GM23338 (cell line): ENCODE results near the gene POLD4. TPM values are rescaled to one million over a fixed set of nuclear protein-coding genes. Genes with fewer than 3 reads are reported as not detected.

Experiments
- ATAC-seq: fragments of 200-7000 bp; cut with Tn5 transposase; 3 replicates; pipeline ENCODE4 v1.9.1; 2020
- DNase-seq: peaks from one replicate; pipeline ENCODE4 v3.0.0-alpha.2; 2015; ENCODE audit warnings: low spot score
- H2AFZ ChIP-seq: fragments of 200-600 bp; sonication (generic); 2 replicates; pipeline ENCODE4 v1.8.0; 2016; ENCODE audit warnings: antibody characterized with exemption, mild to moderate bottlenecking, moderate library complexity
- H3F3A ChIP-seq: fragments of 200-600 bp; sonication (generic); replicated peaks from 2 replicates; pipeline ENCODE4 v1.8.0; 2017; ENCODE audit warnings: antibody characterized with exemption, mixed run types, low read depth
- H3K27ac ChIP-seq: fragments of 200-600 bp; sonication (generic); 2 replicates; pipeline ENCODE4 v1.6.1; 2016; ENCODE audit warnings: low read depth
- H3K27me3 ChIP-seq: fragments of 200-600 bp; sonication (generic); 2 replicates; pipeline ENCODE4 v1.8.0; 2016; ENCODE audit warnings: mild to moderate bottlenecking, mixed run types, moderate library complexity; ENCODE audit not compliant: insufficient read depth
- H3K36me3 ChIP-seq: fragments of 200-600 bp; sonication (generic); 2 replicates; pipeline ENCODE4 v1.8.0; 2016; ENCODE audit warnings: mild to moderate bottlenecking; ENCODE audit not compliant: insufficient read depth
- H3K4me1 ChIP-seq: fragments of 200-600 bp; sonication (generic); 2 replicates; pipeline ENCODE4 v1.8.0; 2016; ENCODE audit warnings: mild to moderate bottlenecking, moderate library complexity; ENCODE audit not compliant: insufficient read depth
- H3K4me2 ChIP-seq: fragments of 200-600 bp; sonication (generic); 2 replicates; pipeline ENCODE4 v1.7.1; 2017; ENCODE audit warnings: mixed run types
- H3K4me3 ChIP-seq: fragments of 200-600 bp; sonication (generic); 2 replicates; pipeline ENCODE4 v1.6.1; 2016; ENCODE audit warnings: mixed run types
- H3K79me2 ChIP-seq: fragments of 200-600 bp; sonication (generic); replicated peaks from 2 replicates; pipeline ENCODE4 v1.8.0; 2017; ENCODE audit warnings: mild to moderate bottlenecking; ENCODE audit not compliant: insufficient read depth
- H3K9me2 ChIP-seq: fragments of 200-600 bp; sonication (generic); 2 replicates; pipeline ENCODE4 v1.8.0; 2017; ENCODE audit not compliant: insufficient read depth
- H4K20me1 ChIP-seq: fragments of 200-600 bp; sonication (generic); replicated peaks from 2 replicates; pipeline ENCODE4 v1.8.0; 2017; ENCODE audit warnings: mild to moderate bottlenecking; ENCODE audit not compliant: insufficient read depth
- H3K27ac Mint-ChIP-seq: 2 replicates; pipeline ENCODE4 v1.8.0; 2020; ENCODE audit warnings: inconsistent platforms, mild to moderate bottlenecking, moderate library complexity, mixed read lengths
- H3K27me3 Mint-ChIP-seq: 3 replicates; pipeline ENCODE4 v1.8.0; 2022; ENCODE audit warnings: low read depth, mild to moderate bottlenecking, moderate library complexity, mixed read lengths, inconsistent platforms; ENCODE audit not compliant: insufficient read depth, poor library complexity
- H3K36me3 Mint-ChIP-seq: 3 replicates; pipeline ENCODE4 v1.8.0; 2021; ENCODE audit warnings: low read depth, mild to moderate bottlenecking, inconsistent platforms, moderate library complexity, mixed read lengths
- H3K4me1 Mint-ChIP-seq: 3 replicates; pipeline ENCODE4 v1.8.0; 2020; ENCODE audit warnings: mild to moderate bottlenecking, inconsistent platforms, mixed read lengths
- H3K4me3 Mint-ChIP-seq: 3 replicates; pipeline ENCODE4 v1.8.0; 2021; ENCODE audit warnings: moderate library complexity, mild to moderate bottlenecking, inconsistent platforms, mixed read lengths
- H3K9me3 Mint-ChIP-seq: 3 replicates; pipeline ENCODE4 v1.8.0; 2020; ENCODE audit warnings: moderate library complexity, mild to moderate bottlenecking, inconsistent platforms, mixed read lengths
- CREB1 ChIP-seq: fragments of 250-450 bp; sonication (Bioruptor Pico); IDR thresholded peaks from 2 replicates; pipeline ENCODE4 v1.5.0; 2020; ENCODE audit warnings: low read depth, mild to moderate bottlenecking, moderate library complexity
- EZH2phosphoT487 ChIP-seq: fragments of 200-600 bp; sonication (generic); IDR thresholded peaks from one replicate; pipeline ENCODE4 v1.8.1; 2018; ENCODE audit warnings: antibody characterized with exemption; ENCODE audit not compliant: unreplicated experiment
- JUNB ChIP-seq: IDR thresholded peaks from one replicate; pipeline ENCODE4 v1.6.1; 2016; ENCODE audit warnings: antibody characterized with exemption; ENCODE audit not compliant: unreplicated experiment
- POLR2AphosphoS5 ChIP-seq: IDR thresholded peaks from 2 replicates; pipeline ENCODE4 v1.6.1; 2016; ENCODE audit warnings: antibody characterized with exemption, low read depth
- STAT1 ChIP-seq: IDR thresholded peaks from one replicate; pipeline ENCODE4 v1.6.1; 2016; ENCODE audit warnings: antibody characterized with exemption; ENCODE audit not compliant: unreplicated experiment
- ZNF114 ChIP-seq: fragments of 250-450 bp; sonication (Bioruptor Pico); IDR thresholded peaks from 2 replicates; pipeline ENCODE4 v1.5.0; 2020; ENCODE audit warnings: mild to moderate bottlenecking, moderate library complexity
- ZNF331 ChIP-seq: fragments of 250-450 bp; sonication (Bioruptor Pico); IDR thresholded peaks from 2 replicates; pipeline ENCODE4 v1.5.0; 2020; ENCODE audit warnings: low read depth, mild to moderate bottlenecking, moderate library complexity
- ZNF462 ChIP-seq: fragments of 250-450 bp; sonication (Bioruptor Pico); IDR thresholded peaks from 2 replicates; pipeline ENCODE4 v1.5.0; 2020; ENCODE audit warnings: mild to moderate bottlenecking, moderate library complexity
- polyA plus RNA-seq: library from polyadenylated mRNA; unstranded; fragments of >200 nt; fragmentation: Nextera tagmentation; extraction: Ambion mirVana; gene quantifications from 2 replicates; pipeline ENCODE4 v1.2.1, GENCODE V29; 2016
- total RNA-seq: library from RNA; depleted of rRNA; stranded (reverse); fragments of >200 nt; shearing (Covaris generic); gene quantifications from 2 replicates; pipeline ENCODE4 v1.2.3, GENCODE V29; 2014
- TF ChIP-seq, protein P1 (sequence below): IDR thresholded peaks from 2 replicates; pipeline ENCODE4 v1.6.1; 2016; ENCODE audit warnings: antibody characterized with exemption
- TF ChIP-seq, protein P2 (sequence below), 2 experiments: fragments of 200-600 bp in 1 of 2; sonication (generic) in 1 of 2; conservative IDR thresholded peaks; 2 replicates each; pipeline versions ENCODE4 v1.5.1 to v1.6.1; 2016 to 2017; ENCODE audit warnings: antibody characterized with exemption in 2 of 2, low read depth in 2 of 2, mild to moderate bottlenecking in 2 of 2, moderate library complexity in 1 of 2

POLD4 gene
- total and polyA plus RNA-seq, 2 experiments from 2014 or later = 16.2 to 23.0 TPM

DNA sequence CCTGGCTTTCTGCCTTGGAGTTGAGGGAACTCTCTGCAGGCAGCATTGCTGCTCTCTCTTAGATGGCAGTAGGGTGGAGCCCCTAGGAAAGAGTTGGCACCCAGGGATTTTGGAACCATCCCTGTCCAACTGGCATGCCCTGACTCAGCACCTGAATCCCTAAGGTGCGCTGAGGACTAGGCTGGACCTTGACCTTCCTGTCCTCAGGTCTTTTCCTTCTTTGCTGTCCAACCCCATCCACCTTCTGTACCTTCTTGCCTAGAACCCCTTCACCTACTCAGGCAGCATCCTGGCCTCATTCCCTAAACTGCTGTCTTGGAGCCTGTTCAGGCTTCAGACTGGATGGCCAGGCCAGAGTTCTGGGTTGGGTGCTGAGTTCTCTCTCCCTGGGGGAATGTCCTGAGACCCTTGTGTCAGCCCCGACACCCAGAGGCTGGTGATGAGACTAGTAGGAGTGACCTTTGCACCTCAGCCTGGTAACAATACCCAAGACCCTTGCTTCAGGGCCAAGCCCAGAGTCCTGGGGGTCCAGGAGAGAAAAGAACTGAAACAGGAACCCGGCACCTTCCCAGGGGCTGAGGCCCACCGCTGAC lies 2.5 kb upstream of the POLD4 start:
- no peaks in the 10 kb centered on the region for H3K36me3 ChIP-seq
- no peaks in the 10 kb centered on the region for H3K79me2 ChIP-seq
- H3K27me3 ChIP-seq = no peaks in the 10 kb centered on the region; the same call in 1 of the 2 replicates
- H3K9me2 ChIP-seq = no peaks in the 10 kb centered on the region
- no peak overlapping the region for H3K4me3 ChIP-seq
- no peak overlapping the region for H3K27ac ChIP-seq
- Mint-ChIP-seq H3K4me3 (no peak overlapping the region; the same call in 2 of the 3 replicates), H3K9me3 (no peaks in the 10 kb centered on the region; the same call in 2 of the 3 replicates), H3K27ac (no peak overlapping the region), H3K4me1 (peaks cover 26% of the 10 kb centered on the region), H3K27me3 (peaks cover 30% of the 10 kb centered on the region), H3K36me3 (no peaks in the 10 kb centered on the region; the same call in 2 of the 3 replicates)
- H3F3A ChIP-seq = 0 out of 2 replicates have a peak, but pooled peaks cover 14% of the 10 kb centered on the region
- peaks cover 9% of the 10 kb centered on the region for H3K4me1 ChIP-seq
- no peak overlapping the region for H3K4me2 ChIP-seq
- no peak overlapping the region for H2AFZ ChIP-seq
- no peak for DNase-seq
- TF ChIP-seq ZNF331 = no peak
- no peak for TF ChIP-seq EZH2phosphoT487
- H4K20me1 ChIP-seq = no peaks in the 10 kb centered on the region; the same call in 1 of the 2 replicates
- ATAC-seq = no peak

- H3K36me3 Mint-ChIP-seq = no peaks in the 10 kb centered on the region; the same call in 2 of the 3 replicates
- Histone ChIP-seq H2AFZ (no peak overlapping the region), H3K4me3 (no peak overlapping the region), H3K36me3 (no peaks in the 10 kb centered on the region), H3K4me2 (no peak overlapping the region), H3K79me2 (no peaks in the 10 kb centered on the region), H3F3A (0 out of 2 replicates have a peak, but pooled peaks cover 14% of the 10 kb centered on the region), H3K4me1 (peaks cover 9% of the 10 kb centered on the region), H3K9me2 (no peaks in the 10 kb centered on the region), H3K27ac (no peak overlapping the region), H4K20me1 (no peaks in the 10 kb centered on the region; the same call in 1 of the 2 replicates), H3K27me3 (no peaks in the 10 kb centered on the region; the same call in 1 of the 2 replicates)
- H3K9me3 Mint-ChIP-seq = no peaks in the 10 kb centered on the region; the same call in 2 of the 3 replicates
- ATAC-seq (no peak), DNase-seq (no peak)
- peaks cover 26% of the 10 kb centered on the region for H3K4me1 Mint-ChIP-seq
- peaks cover 30% of the 10 kb centered on the region for H3K27me3 Mint-ChIP-seq
- H3K27ac Mint-ChIP-seq = no peak overlapping the region
- no peak overlapping the region for H3K4me3 Mint-ChIP-seq
- TF ChIP-seq ZNF114 = no peak
- no peak for TF ChIP-seq CREB1 (CRISPR knock-in tag)
- TF ChIP-seq, protein P1, sequence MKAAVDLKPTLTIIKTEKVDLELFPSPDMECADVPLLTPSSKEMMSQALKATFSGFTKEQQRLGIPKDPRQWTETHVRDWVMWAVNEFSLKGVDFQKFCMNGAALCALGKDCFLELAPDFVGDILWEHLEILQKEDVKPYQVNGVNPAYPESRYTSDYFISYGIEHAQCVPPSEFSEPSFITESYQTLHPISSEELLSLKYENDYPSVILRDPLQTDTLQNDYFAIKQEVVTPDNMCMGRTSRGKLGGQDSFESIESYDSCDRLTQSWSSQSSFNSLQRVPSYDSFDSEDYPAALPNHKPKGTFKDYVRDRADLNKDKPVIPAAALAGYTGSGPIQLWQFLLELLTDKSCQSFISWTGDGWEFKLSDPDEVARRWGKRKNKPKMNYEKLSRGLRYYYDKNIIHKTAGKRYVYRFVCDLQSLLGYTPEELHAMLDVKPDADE = no peak
- no peak for TF ChIP-seq EZH2phosphoT487
- TF ChIP-seq, protein P2, sequence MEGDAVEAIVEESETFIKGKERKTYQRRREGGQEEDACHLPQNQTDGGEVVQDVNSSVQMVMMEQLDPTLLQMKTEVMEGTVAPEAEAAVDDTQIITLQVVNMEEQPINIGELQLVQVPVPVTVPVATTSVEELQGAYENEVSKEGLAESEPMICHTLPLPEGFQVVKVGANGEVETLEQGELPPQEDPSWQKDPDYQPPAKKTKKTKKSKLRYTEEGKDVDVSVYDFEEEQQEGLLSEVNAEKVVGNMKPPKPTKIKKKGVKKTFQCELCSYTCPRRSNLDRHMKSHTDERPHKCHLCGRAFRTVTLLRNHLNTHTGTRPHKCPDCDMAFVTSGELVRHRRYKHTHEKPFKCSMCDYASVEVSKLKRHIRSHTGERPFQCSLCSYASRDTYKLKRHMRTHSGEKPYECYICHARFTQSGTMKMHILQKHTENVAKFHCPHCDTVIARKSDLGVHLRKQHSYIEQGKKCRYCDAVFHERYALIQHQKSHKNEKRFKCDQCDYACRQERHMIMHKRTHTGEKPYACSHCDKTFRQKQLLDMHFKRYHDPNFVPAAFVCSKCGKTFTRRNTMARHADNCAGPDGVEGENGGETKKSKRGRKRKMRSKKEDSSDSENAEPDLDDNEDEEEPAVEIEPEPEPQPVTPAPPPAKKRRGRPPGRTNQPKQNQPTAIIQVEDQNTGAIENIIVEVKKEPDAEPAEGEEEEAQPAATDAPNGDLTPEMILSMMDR (conservative IDR thresholded peaks at IDR 0.05; ENCODE audit: low read depth in 2 of 2) = no peak
- no peak for TF ChIP-seq ZNF331
- TF ChIP-seq JUNB = no peak
- no peak for TF ChIP-seq ZNF462 (CRISPR knock-in tag)
- no peak for TF ChIP-seq STAT1
- no peak for TF ChIP-seq POLR2AphosphoS5
These were observed 1.9 kb upstream of the POLD4 start for GRCh38 chr11:67355023-67355793.
